Trophoblast cell (in vitro differentiated cells and primary cell): ENCODE results near the gene FES.

Experiments
- DNase-seq, 2 donors: peaks; one replicate each; pipeline ENCODE4 v3.0.0-alpha.2; 2016
- H2AFZ ChIP-seq: 2 replicates; pipeline ENCODE4 v1.6.1; 2013; ENCODE audit warnings: low read length, moderate library complexity, mild to moderate bottlenecking; ENCODE audit not compliant: insufficient read depth, poor library complexity
- H2AK5ac ChIP-seq: 2 replicates; pipeline ENCODE4 v1.6.1; 2013; ENCODE audit warnings: mild to moderate bottlenecking, low read length
- H2BK120ac ChIP-seq: 2 replicates; pipeline ENCODE4 v1.6.1; 2013; ENCODE audit warnings: low read length, mild to moderate bottlenecking, moderate library complexity; ENCODE audit not compliant: insufficient read depth, poor library complexity
- H2BK12ac ChIP-seq: 2 replicates; pipeline ENCODE4 v1.6.1; 2013; ENCODE audit warnings: mild to moderate bottlenecking, low read length, moderate library complexity
- H2BK5ac ChIP-seq: 2 replicates; pipeline ENCODE4 v1.6.1; 2013; ENCODE audit warnings: low read length, low read depth, moderate library complexity, mild to moderate bottlenecking; ENCODE audit not compliant: poor library complexity
- H3K14ac ChIP-seq: 2 replicates; pipeline ENCODE4 v1.6.1; 2013; ENCODE audit warnings: mild to moderate bottlenecking, low read length
- H3K18ac ChIP-seq: 2 replicates; pipeline ENCODE4 v1.6.1; 2013; ENCODE audit warnings: mild to moderate bottlenecking, low read length
- H3K23ac ChIP-seq: 2 replicates; pipeline ENCODE4 v1.6.1; 2013; ENCODE audit warnings: low read length
- H3K27ac ChIP-seq: 2 replicates; pipeline ENCODE4 v1.5.1; 2013; ENCODE audit warnings: low read depth, mild to moderate bottlenecking, inconsistent platforms, low read length, moderate library complexity
- H3K27me3 ChIP-seq: 2 replicates; pipeline ENCODE4 v1.6.1; 2013; ENCODE audit warnings: inconsistent platforms, mild to moderate bottlenecking, low read length, moderate library complexity; ENCODE audit not compliant: insufficient read depth
- H3K36me3 ChIP-seq, 2 experiments: 1 replicate in 1 of 2; 2 replicates in 1 of 2; pipeline ENCODE4 v1.6.1; 2013; ENCODE audit warnings: low read length in 2 of 2, mild to moderate bottlenecking in 2 of 2, moderate library complexity in 1 of 2; ENCODE audit not compliant: insufficient read depth in 2 of 2, control insufficient read depth in 1 of 2
- H3K4ac ChIP-seq: 2 replicates; pipeline ENCODE4 v1.6.1; 2013; ENCODE audit warnings: low read depth, mild to moderate bottlenecking, low read length, moderate library complexity
- H3K4me1 ChIP-seq, 2 experiments: 1 replicate in 1 of 2; 2 replicates in 1 of 2; pipeline ENCODE4 v1.6.1; 2013; ENCODE audit warnings: low read length in 2 of 2, mild to moderate bottlenecking in 2 of 2, moderate library complexity in 1 of 2; ENCODE audit not compliant: insufficient read depth in 2 of 2, control insufficient read depth in 1 of 2
- H3K4me2 ChIP-seq: 2 replicates; pipeline ENCODE4 v1.6.1; 2013; ENCODE audit warnings: inconsistent platforms, mild to moderate bottlenecking, low read length, moderate library complexity
- H3K4me3 ChIP-seq: 2 replicates; pipeline ENCODE4 v1.5.1; 2013; ENCODE audit warnings: mild to moderate bottlenecking, low read depth, low read length, inconsistent platforms
- H3K79me1 ChIP-seq: one replicate; pipeline ENCODE4 v1.6.1; 2013; ENCODE audit warnings: low read length
- H3K79me2 ChIP-seq: 2 replicates; pipeline ENCODE4 v1.6.1; 2013; ENCODE audit warnings: low read length, mild to moderate bottlenecking; ENCODE audit not compliant: control insufficient read depth, insufficient read depth, poor library complexity
- H3K9ac ChIP-seq: 2 replicates; pipeline ENCODE4 v1.6.1; 2013; ENCODE audit warnings: mild to moderate bottlenecking, low read length
- H3K9me3 ChIP-seq: 2 replicates; pipeline ENCODE4 v1.6.1; 2013; ENCODE audit warnings: low read depth, mild to moderate bottlenecking, control low read depth, inconsistent platforms, low read length; ENCODE audit not compliant: insufficient read depth
- H4K12ac ChIP-seq: 2 replicates; pipeline ENCODE4 v1.6.1; 2013; ENCODE audit warnings: low read depth, mild to moderate bottlenecking, low read length, moderate library complexity
- H4K8ac ChIP-seq: 2 replicates; pipeline ENCODE4 v1.6.1; 2013; ENCODE audit warnings: low read depth, mild to moderate bottlenecking, low read length, moderate library complexity
- H4K91ac ChIP-seq: one replicate; pipeline ENCODE4 v1.6.1; 2013; ENCODE audit warnings: low read depth, mild to moderate bottlenecking, low read length, moderate library complexity
- WGBS: extraction: QIAGEN DNeasy Blood & Tissue Kit; methylation state at CpG from one replicate; pipeline ENCODE4 v1.1.7; 2013; ENCODE audit warnings: missing lambda C conversion rate; ENCODE audit not compliant: insufficient read length, insufficient coverage; ENCODE audit errors: extremely low coverage; 5-methylcytosine and 5-hydroxymethylcytosine counted together

FES gene

DNA sequence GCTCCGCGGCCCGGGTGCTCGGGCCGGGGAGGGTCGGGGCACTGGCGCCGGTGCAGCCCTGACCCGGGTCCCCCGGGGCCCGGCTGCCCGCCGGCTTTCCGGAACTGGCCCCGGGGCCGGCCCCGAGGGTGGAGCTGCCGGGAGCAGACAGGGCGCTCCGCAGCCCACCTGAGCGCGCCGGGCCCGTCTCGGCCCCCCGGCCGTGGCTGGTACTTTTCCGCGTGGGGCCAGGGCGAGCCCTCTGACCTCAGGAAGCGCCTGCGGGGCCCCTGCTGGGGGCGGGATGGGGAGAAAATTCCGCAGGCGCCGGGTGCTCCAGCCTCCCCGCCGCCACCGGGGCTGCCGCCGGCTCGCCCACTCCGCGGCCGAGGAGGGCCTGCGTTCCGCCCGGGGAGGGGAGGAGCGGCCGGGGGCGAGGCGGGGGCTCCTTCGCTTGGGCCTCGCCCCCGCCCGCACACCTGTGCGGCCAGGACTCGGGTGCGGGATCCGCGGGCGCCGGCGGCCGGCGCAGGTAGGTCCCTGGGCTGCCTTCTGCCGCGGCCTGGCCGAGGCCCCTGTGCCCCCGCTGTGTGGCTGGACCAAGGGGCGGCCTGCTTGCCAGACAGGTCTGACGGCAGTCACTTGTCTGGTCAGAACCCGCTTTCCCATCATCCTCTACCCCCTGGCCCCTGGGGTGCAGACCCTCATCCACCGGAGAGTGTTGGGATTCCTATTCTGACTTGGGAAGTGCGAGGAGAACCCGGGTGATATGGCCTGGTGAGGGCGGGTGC is 12.4 kb upstream of the FES start:
- WGBS = no CpG with 5 or more reads among the region's 77 CpGs
- H3K4me2 ChIP-seq = peak overlapping the region; percentile 89

DNA sequence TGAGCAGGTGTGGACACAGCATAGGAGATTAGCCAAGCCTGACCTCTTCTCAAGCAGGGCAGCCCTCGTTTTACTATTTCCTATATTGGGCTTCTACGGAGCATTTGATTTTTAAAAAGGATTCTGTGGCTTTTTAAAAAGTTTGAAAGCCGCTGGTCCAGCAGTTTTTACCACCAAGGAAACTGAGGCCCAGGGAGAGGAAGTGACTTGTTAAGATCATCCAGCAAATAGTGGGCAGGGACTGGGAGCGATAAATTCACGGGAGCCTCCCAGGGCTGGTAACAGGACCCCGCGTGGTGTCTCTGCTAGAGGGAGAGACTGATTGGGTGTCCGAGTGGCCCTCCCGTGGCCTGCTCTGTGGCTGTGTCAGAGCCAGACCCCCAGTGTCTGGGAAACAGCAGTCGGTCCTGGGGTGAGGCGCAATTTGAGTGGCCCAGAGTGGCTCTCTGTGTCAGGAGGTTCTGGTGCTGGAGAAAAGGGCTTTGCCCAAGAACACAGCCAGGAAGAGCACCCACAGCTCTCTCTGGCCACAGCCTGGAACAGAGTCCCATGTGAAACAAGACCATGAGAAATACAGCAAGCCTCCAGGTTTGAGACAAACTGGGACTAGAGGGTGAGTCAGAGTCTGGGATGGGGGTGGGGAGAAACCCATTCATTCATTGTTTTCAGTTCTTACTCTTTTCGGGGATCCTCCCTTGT is 11.7 kb upstream of the FES start:
- Histone ChIP-seq H3K14ac (peak overlapping the region; percentile 97), H2AFZ (peak overlapping the region; percentile 12)
- WGBS = no CpG with 5 or more reads among the region's 12 CpGs

More for the DNA sequence above, 12.4 kb upstream of the FES start:
- DNase-seq = peak; percentile 57 to 64
- H4K8ac ChIP-seq = peak overlapping the region; percentile 98
- peak overlapping the region; percentile 73 for H3K4me3 ChIP-seq
- H2BK12ac ChIP-seq = peak overlapping the region; percentile 42
- H2BK5ac ChIP-seq = peak overlapping the region; percentile 98
- H2AK5ac ChIP-seq = peak overlapping the region; percentile 51
- peak overlapping the region; percentile 30 for H2AFZ ChIP-seq
- H3K4ac ChIP-seq = peak overlapping the region; percentile 100
- peaks cover 35 to 42% of the 10 kb centered on the region in 2 experiments for H3K4me1 ChIP-seq
- peak overlapping the region; percentile 95 for H3K9ac ChIP-seq
- H3K79me2 ChIP-seq = peaks cover 36% of the 10 kb centered on the region
- H3K27ac ChIP-seq = peak overlapping the region; percentile 92
- peaks cover 19% of the 10 kb centered on the region in 2 experiments for H3K36me3 ChIP-seq
- H3K27me3 ChIP-seq = no peaks in the 10 kb centered on the region
- H3K18ac ChIP-seq = peak overlapping the region; percentile 48
- H4K12ac ChIP-seq = peak overlapping the region; percentile 49
- H4K91ac ChIP-seq = peak overlapping the region; percentile 99
- H3K23ac ChIP-seq = no peak overlapping the region
- peaks cover 2% of the 10 kb centered on the region for H3K9me3 ChIP-seq
- peak overlapping the region; percentile 97 for H3K14ac ChIP-seq
- peaks cover 58% of the 10 kb centered on the region for H3K79me1 ChIP-seq
- peak overlapping the region; percentile 99 for H2BK120ac ChIP-seq

DNA sequence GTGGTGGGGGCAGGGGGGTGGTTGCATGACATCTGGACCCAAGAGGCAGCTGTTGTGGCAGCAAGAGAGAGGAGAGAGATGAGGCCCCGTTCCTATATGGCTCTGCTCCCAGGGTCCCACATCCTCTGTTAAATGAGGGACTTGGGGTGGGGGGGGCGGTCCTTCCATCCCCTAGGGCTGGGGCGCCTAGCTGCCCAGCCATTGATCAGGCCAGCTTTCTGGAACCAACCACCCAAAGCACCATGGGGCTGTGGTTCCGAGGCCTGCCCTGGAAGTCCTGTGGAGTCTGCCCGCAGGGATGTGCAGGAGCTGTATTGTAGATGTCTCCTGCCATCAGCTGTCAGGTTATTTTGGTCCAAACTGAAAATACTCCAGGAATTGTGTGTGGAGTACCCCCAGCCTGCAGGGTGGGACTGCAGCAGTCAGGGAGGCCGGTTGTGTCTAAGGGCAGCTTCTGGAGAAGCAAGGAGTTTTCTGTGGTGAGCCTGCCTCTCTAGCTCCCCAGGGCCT is 10.8 kb upstream of the FES start:
- Histone ChIP-seq H3K4me3 (no peak overlapping the region), H3K36me3 (peaks cover 35% of the 10 kb centered on the region in 2 experiments), H3K4ac (peak overlapping the region; percentile 98), H2AK5ac (peak overlapping the region; percentile 11), H3K23ac (no peak overlapping the region), H2BK120ac (peak overlapping the region; percentile 37), H4K91ac (peak overlapping the region; percentile 69), H3K18ac (peak overlapping the region; percentile 2), H2AFZ (peak overlapping the region; percentile 2), H3K79me1 (peaks cover 54% of the 10 kb centered on the region), H4K12ac (peak overlapping the region; percentile 1), H3K14ac (peak overlapping the region; percentile 36), H4K8ac (peak overlapping the region; percentile 25), H3K27ac (peak overlapping the region; percentile 92), H2BK12ac (peak overlapping the region; percentile 19), H3K79me2 (peaks cover 36% of the 10 kb centered on the region), H3K9ac (no peak overlapping the region), H2BK5ac (peak overlapping the region; percentile 12), H3K9me3 (no peaks in the 10 kb centered on the region), H3K4me2 (peak overlapping the region; percentile 89), H3K4me1 (peaks cover 28 to 35% of the 10 kb centered on the region in 2 experiments), H3K27me3 (no peaks in the 10 kb centered on the region)
- no CpG with 5 or more reads among the region's 6 CpGs for WGBS
- DNase-seq = no peak

More for the DNA sequence above, 11.7 kb upstream of the FES start:
- Histone ChIP-seq H3K27me3 (no peaks in the 10 kb centered on the region), H3K27ac (peak overlapping the region; percentile 92), H2AK5ac (peak overlapping the region; percentile 77), H2BK120ac (peak overlapping the region; percentile 99), H3K18ac (peak overlapping the region; percentile 91), H3K23ac (no peak overlapping the region), H2BK12ac (peak overlapping the region; percentile 78), H4K12ac (peak overlapping the region; percentile 60), H3K36me3 (peaks cover 26% of the 10 kb centered on the region in 2 experiments), H3K4me2 (peak overlapping the region; percentile 89), H2BK5ac (peak overlapping the region; percentile 98), H3K79me2 (peaks cover 36% of the 10 kb centered on the region), H4K91ac (peak overlapping the region; percentile 99), H3K9me3 (peaks cover 2% of the 10 kb centered on the region), H3K9ac (peak overlapping the region; percentile 95), H4K8ac (peak overlapping the region; percentile 98), H3K4me3 (peak overlapping the region; percentile 73), H3K79me1 (peaks cover 58% of the 10 kb centered on the region), H3K4me1 (peaks cover 35 to 42% of the 10 kb centered on the region in 2 experiments), H3K4ac (peak overlapping the region; percentile 98)
- DNase-seq = peak in 1 of 2 donors; percentile 54

DNA sequence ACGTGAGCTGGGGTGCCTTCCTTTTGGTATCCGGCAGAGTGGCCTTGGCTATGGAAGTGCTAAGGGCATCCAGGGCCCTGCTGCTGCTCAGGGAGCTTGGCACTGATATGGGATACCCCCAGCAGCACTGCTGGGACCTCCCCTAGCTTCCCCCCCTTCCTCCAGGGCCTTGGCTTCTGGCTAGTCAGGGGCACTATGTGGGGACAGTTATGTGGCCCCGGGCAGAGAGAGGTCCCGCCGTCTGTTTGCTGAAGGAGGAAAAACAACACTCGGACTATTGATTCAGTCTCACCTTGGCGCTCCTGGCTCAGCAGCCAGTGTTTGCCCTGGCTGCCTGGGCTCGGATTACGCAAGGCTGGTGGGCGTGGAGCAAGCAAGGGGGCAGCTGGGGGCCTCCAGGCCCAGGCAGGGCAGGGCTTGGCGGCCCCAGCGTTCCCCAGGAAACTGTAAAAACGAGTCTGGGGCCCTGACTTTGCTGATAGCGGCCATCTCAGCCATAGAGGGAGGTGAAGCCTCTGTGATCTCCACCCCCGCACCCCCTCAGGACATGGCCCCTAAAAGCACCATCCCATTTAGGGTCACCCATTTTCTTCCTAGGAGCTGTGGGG is 10.2 kb upstream of the FES start:
- Histone ChIP-seq H2BK12ac (peak overlapping the region; percentile 19), H3K9ac (peak overlapping the region; percentile 57), H4K12ac (no peak overlapping the region), H3K4me2 (peak overlapping the region; percentile 89), H2AK5ac (peak overlapping the region; percentile 11), H3K9me3 (no peaks in the 10 kb centered on the region), H4K91ac (peak overlapping the region; percentile 69), H3K18ac (peak overlapping the region; percentile 2), H2BK120ac (no peak overlapping the region), H3K79me2 (peaks cover 36% of the 10 kb centered on the region), H3K14ac (peak overlapping the region; percentile 36), H3K36me3 (peaks cover 41% of the 10 kb centered on the region in 2 experiments), H3K27me3 (no peaks in the 10 kb centered on the region), H2AFZ (peak overlapping the region; percentile 5), H3K23ac (no peak overlapping the region), H3K4me3 (no peak overlapping the region), H2BK5ac (peak overlapping the region; percentile 12), H3K27ac (peak overlapping the region; percentile 92), H3K4ac (peak overlapping the region; percentile 98), H4K8ac (peak overlapping the region; percentile 25), H3K79me1 (peaks cover 49% of the 10 kb centered on the region), H3K4me1 (peaks cover 23 to 31% of the 10 kb centered on the region in 2 experiments)
- WGBS = no CpG with 5 or more reads among the region's 15 CpGs
- DNase-seq = no peak
